PFSK-1 (cell line): ENCODE measurements around the gene MPO.

Experiments
- SIN3A ChIP-seq: IDR thresholded peaks from 2 replicates; pipeline ENCODE4 v1.6.1; 2012; ENCODE audit warnings: mild to moderate bottlenecking, low read length, moderate library complexity, borderline replicate concordance; ENCODE audit not compliant: insufficient read depth
- TF ChIP-seq, protein P1 (sequence below), 2 experiments: IDR thresholded peaks; 2 replicates each; pipeline versions ENCODE4 v1.6.1 to v1.8.0; 2011 to 2012; ENCODE audit warnings: low read depth in 2 of 2, low read length in 2 of 2, control low read depth in 1 of 2, inconsistent platforms in 1 of 2, mild to moderate bottlenecking in 1 of 2, moderate library complexity in 1 of 2; ENCODE audit not compliant: insufficient read depth in 1 of 2

- no peak for TF ChIP-seq SIN3A
- TF ChIP-seq, protein P1, sequence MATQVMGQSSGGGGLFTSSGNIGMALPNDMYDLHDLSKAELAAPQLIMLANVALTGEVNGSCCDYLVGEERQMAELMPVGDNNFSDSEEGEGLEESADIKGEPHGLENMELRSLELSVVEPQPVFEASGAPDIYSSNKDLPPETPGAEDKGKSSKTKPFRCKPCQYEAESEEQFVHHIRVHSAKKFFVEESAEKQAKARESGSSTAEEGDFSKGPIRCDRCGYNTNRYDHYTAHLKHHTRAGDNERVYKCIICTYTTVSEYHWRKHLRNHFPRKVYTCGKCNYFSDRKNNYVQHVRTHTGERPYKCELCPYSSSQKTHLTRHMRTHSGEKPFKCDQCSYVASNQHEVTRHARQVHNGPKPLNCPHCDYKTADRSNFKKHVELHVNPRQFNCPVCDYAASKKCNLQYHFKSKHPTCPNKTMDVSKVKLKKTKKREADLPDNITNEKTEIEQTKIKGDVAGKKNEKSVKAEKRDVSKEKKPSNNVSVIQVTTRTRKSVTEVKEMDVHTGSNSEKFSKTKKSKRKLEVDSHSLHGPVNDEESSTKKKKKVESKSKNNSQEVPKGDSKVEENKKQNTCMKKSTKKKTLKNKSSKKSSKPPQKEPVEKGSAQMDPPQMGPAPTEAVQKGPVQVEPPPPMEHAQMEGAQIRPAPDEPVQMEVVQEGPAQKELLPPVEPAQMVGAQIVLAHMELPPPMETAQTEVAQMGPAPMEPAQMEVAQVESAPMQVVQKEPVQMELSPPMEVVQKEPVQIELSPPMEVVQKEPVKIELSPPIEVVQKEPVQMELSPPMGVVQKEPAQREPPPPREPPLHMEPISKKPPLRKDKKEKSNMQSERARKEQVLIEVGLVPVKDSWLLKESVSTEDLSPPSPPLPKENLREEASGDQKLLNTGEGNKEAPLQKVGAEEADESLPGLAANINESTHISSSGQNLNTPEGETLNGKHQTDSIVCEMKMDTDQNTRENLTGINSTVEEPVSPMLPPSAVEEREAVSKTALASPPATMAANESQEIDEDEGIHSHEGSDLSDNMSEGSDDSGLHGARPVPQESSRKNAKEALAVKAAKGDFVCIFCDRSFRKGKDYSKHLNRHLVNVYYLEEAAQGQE (IDR thresholded peaks at IDR 0.05; ENCODE audit: insufficient read depth in 1 of 2, low read depth in 2 of 2, low read length in 2 of 2): no peak
Observed at GRCh38 chr17:58291246-58291645, 10.5 kb upstream of the MPO start.
